HepG2 (cell line): ENCODE data around the gene CASR. TPM values are rescaled to one million over a fixed set of nuclear protein-coding genes. Genes with fewer than 3 reads are reported as not detected.

Experiments
- ATAC-seq: fragments of 200-7000 bp; cut with Tn5 transposase; 3 replicates; pipeline ENCODE4 v1.9.1; 2020; ENCODE audit warnings: mild to moderate bottlenecking, moderate library complexity
- BruUV-seq: library from RNA; stranded (reverse); fragments of 400-500 nt; replicated peaks from 2 replicates; lab custom pipeline; 2021; lab: Mats Ljungman, UMichigan
- CTCF ChIA-PET: fragments of 300-600 bp; formaldehyde crosslinking; extraction: SDS; loops from one replicate; lab custom pipeline; 2021; ENCODE audit warnings: low total read pairs, inconsistent platforms, low intra/inter-chr PET ratio; lab: Yijun Ruan, JAX
- POLR2A ChIA-PET: fragments of 350-600 bp; sonication (Branson Sonifier 250); formaldehyde crosslinking; loops from one replicate; lab custom pipeline; 2020; ENCODE audit warnings: antibody characterized with exemption, inconsistent platforms; lab: Yijun Ruan, JAX
- DNase-seq: peaks from one replicate; pipeline ENCODE4 v3.0.0-alpha.2; 2015; ENCODE audit warnings: low spot score
- FAIRE-seq: peaks from 3 replicates; lab custom pipeline; 2011; peaks lifted over from hg19 to GRCh38; lab: Jason Lieb, UNC
- H2AFZ ChIP-seq: one replicate; pipeline ENCODE4 v1.6.1; 2011; ENCODE audit warnings: low read length, inconsistent platforms
- H3K27ac ChIP-seq: fragments of 300-600 bp; 3 replicates; pipeline ENCODE4 v1.8.0; 2011; ENCODE audit warnings: mixed run types, mild to moderate bottlenecking, mixed read lengths, low read length, inconsistent platforms; ENCODE audit not compliant: insufficient read depth; ENCODE audit errors: extremely low read length
- H3K27me3 ChIP-seq, 2 experiments: fragments of 200-600 bp in 1 of 2; 2 replicates in 1 of 2; 3 replicates in 1 of 2; pipeline versions ENCODE4 v1.6.0 to v1.8.0; 2011; ENCODE audit warnings: low read length in 2 of 2, mild to moderate bottlenecking in 2 of 2, moderate library complexity in 2 of 2, inconsistent platforms in 1 of 2; ENCODE audit not compliant: insufficient read depth in 2 of 2, control insufficient read depth in 1 of 2
- H3K36me3 ChIP-seq, 2 experiments: fragments of 200-600 bp in 1 of 2; replicated peaks in 1 of 2; 2 replicates in 1 of 2; 3 replicates in 1 of 2; pipeline versions ENCODE4 v1.5.1 to v1.8.0; 2011; ENCODE audit warnings: low read length in 2 of 2, inconsistent platforms in 1 of 2; ENCODE audit not compliant: insufficient read depth in 2 of 2, control insufficient read depth in 1 of 2
- H3K4me1 ChIP-seq: 2 replicates; pipeline ENCODE4 v1.5.1; 2012; ENCODE audit warnings: low read length, inconsistent platforms; ENCODE audit not compliant: insufficient read depth
- H3K4me2 ChIP-seq: 2 replicates; pipeline ENCODE4 v1.6.0; 2011; ENCODE audit warnings: low read depth, low read length, inconsistent platforms
- H3K4me3 ChIP-seq, 3 experiments: fragments of 200-600 bp in 1 of 3; sonication (generic), shearing (Covaris generic) in 1 of 3; replicated peaks in 1 of 3; 2 replicates each; pipeline ENCODE4 v1.5.1; 2011 to 2016; ENCODE audit warnings: low read length in 3 of 3, inconsistent platforms in 2 of 3, low read depth in 2 of 3, mild to moderate bottlenecking in 2 of 3, control low read depth in 1 of 3, mixed read lengths in 1 of 3; ENCODE audit not compliant: insufficient read depth in 1 of 3
- H3K79me2 ChIP-seq: one replicate; pipeline ENCODE4 v1.6.1; 2011; ENCODE audit warnings: low read length, inconsistent platforms; ENCODE audit not compliant: insufficient read depth
- H3K9ac ChIP-seq: 2 replicates; pipeline ENCODE4 v1.6.0; 2011; ENCODE audit warnings: mild to moderate bottlenecking, low read depth, low read length, inconsistent platforms; ENCODE audit not compliant: insufficient read depth
- H3K9me3 ChIP-seq: 2 replicates; pipeline ENCODE4 v1.5.1; 2012; ENCODE audit warnings: mild to moderate bottlenecking, low read length
- H4K20me1 ChIP-seq: 2 replicates; pipeline ENCODE4 v1.6.0; 2011; ENCODE audit warnings: inconsistent platforms, mild to moderate bottlenecking, low read length, moderate library complexity; ENCODE audit not compliant: insufficient read depth
- ATF1 ChIP-seq: IDR thresholded peaks from 2 replicates; pipeline ENCODE4 v1.6.1; 2016; ENCODE audit warnings: mild to moderate bottlenecking, control low read depth
- ELF1 ChIP-seq: sonication (generic); formaldehyde crosslinking; IDR thresholded peaks from 2 replicates; pipeline ENCODE4 v1.4.0; 2020; ENCODE audit warnings: missing genetic modification reagents
- ELF4 ChIP-seq: sonication (generic); formaldehyde crosslinking; IDR thresholded peaks from 2 replicates; pipeline ENCODE4 v1.5.0; 2020; ENCODE audit warnings: missing genetic modification reagents, mild to moderate bottlenecking, moderate library complexity, borderline replicate concordance
- ETV5 ChIP-seq: IDR thresholded peaks from 2 replicates; pipeline ENCODE4 v1.6.1; 2018; ENCODE audit warnings: missing biosample characterization, missing genetic modification reagents, inconsistent platforms, borderline replicate concordance
- KLF16 ChIP-seq, 2 experiments: sonication (generic) in 1 of 2; formaldehyde crosslinking in 1 of 2; IDR thresholded peaks; 2 replicates each; pipeline versions ENCODE4 v1.6.1 to v1.8.0; 2016 to 2023; ENCODE audit warnings: missing genetic modification reagents in 2 of 2, missing compliant biosample characterization in 1 of 2
- POLR2AphosphoS2 ChIP-seq: IDR thresholded peaks from 2 replicates; pipeline ENCODE4 v1.6.1; 2011; ENCODE audit warnings: low read depth, low read length, improper control_type of control experiment
- PRMT3 ChIP-seq: sonication (generic); formaldehyde crosslinking; IDR thresholded peaks from 2 replicates; pipeline ENCODE4 v1.8.1; 2022; ENCODE audit warnings: low read depth, mild to moderate bottlenecking, moderate library complexity, missing genetic modification reagents, borderline replicate concordance
- RFXAP ChIP-seq: sonication (generic); formaldehyde crosslinking; IDR thresholded peaks from 2 replicates; pipeline ENCODE4 v1.4.0; 2020; ENCODE audit warnings: missing genetic modification reagents, borderline replicate concordance
- SMARCE1 ChIP-seq: fragments of 450-650 bp; IDR thresholded peaks from 2 replicates; pipeline ENCODE4 v1.6.1; 2017; ENCODE audit warnings: borderline replicate concordance
- SPEN ChIP-seq: sonication (generic); formaldehyde crosslinking; IDR thresholded peaks from 2 replicates; pipeline ENCODE4 v1.5.1; 2020; ENCODE audit warnings: low read depth, mild to moderate bottlenecking, missing genetic modification reagents
- WIZ ChIP-seq: sonication (generic); formaldehyde crosslinking; IDR thresholded peaks from 2 replicates; pipeline ENCODE4 v1.5.1; 2020; ENCODE audit warnings: mild to moderate bottlenecking, missing genetic modification reagents
- ZBTB3 ChIP-seq: sonication (generic); formaldehyde crosslinking; IDR thresholded peaks from 2 replicates; pipeline ENCODE4 v1.4.0; 2020; ENCODE audit warnings: low read depth, mild to moderate bottlenecking, moderate library complexity, missing genetic modification reagents, borderline replicate concordance
- ZBTB42 ChIP-seq: sonication (generic); formaldehyde crosslinking; IDR thresholded peaks from 2 replicates; pipeline ENCODE4 v1.5.0; 2020; ENCODE audit warnings: mild to moderate bottlenecking, missing genetic modification reagents
- ZNF24 ChIP-seq: fragments of 450-650 bp; IDR thresholded peaks from 2 replicates; pipeline ENCODE4 v1.6.1; 2017; ENCODE audit warnings: antibody characterized with exemption, mild to moderate bottlenecking
- ZNF30 ChIP-seq: sonication (generic); formaldehyde crosslinking; IDR thresholded peaks from 2 replicates; pipeline ENCODE4 v1.5.0; 2020; ENCODE audit warnings: mild to moderate bottlenecking, missing genetic modification reagents
- WGBS: methylation state at CpG from one replicate; pipeline ENCODE4 v1.1.6; 2017; ENCODE audit warnings: low lambda C conversion rate; 5-methylcytosine and 5-hydroxymethylcytosine counted together
- in situ Hi-C: cut with HindIII; loops from 2 replicates; pipeline ENCODE4 v1.10.0; 2017; ENCODE audit warnings: low pct_unique_long_range_greater_than_20kb; ENCODE audit not compliant: extremely low pct_ligation_motif_present
- intact Hi-C: fragments of 100-400 bp; cut with micrococcal nuclease; formaldehyde crosslinking; loops from one replicate; pipeline ENCODE4 v1.10.0; 2022; ENCODE audit not compliant: unreplicated experiment
- polyA plus RNA-seq, 8 experiments: library from polyadenylated mRNA; depleted of rRNA in 3 of 8; stranded (reverse) in 7 of 8; unstranded in 1 of 8; fragments of >200 nt; fragmentation: Illumina TruSeq in 4 of 8; extraction: Trizol in 4 of 8; gene quantifications; 2 replicates each; pipeline versions ENCODE4 v1.2.1 to v1.2.3, GENCODE V29; 2011 to 2016; ENCODE audit warnings: low read depth in 4 of 8, missing spikeins in 1 of 8, mixed read lengths in 1 of 8; ENCODE audit not compliant: insufficient read depth in 1 of 8
- total RNA-seq, 5 experiments: library from RNA; depleted of rRNA; stranded (reverse); fragments of >200 nt; fragmentation: Illumina TruSeq; extraction: Trizol; gene quantifications; 2 replicates each; pipeline ENCODE4 v1.2.3, GENCODE V29; 2016; ENCODE audit warnings: low read depth in 1 of 5
- TF ChIP-seq, protein P1 (sequence below): sonication (generic); formaldehyde crosslinking; IDR thresholded peaks from 2 replicates; pipeline ENCODE4 v1.8.0; 2022; ENCODE audit warnings: mild to moderate bottlenecking, missing genetic modification reagents, moderate library complexity
- TF ChIP-seq, protein P2 (sequence below): sonication (generic); formaldehyde crosslinking; IDR thresholded peaks from 2 replicates; pipeline ENCODE4 v1.4.0; 2020; ENCODE audit warnings: missing genetic modification reagents

Gene CASR
- total and polyA plus RNA-seq, 2 of the 13 experiments (the other 11 are each of a cell fraction or from before 2014, with no cell fraction given): not detected

DNA sequence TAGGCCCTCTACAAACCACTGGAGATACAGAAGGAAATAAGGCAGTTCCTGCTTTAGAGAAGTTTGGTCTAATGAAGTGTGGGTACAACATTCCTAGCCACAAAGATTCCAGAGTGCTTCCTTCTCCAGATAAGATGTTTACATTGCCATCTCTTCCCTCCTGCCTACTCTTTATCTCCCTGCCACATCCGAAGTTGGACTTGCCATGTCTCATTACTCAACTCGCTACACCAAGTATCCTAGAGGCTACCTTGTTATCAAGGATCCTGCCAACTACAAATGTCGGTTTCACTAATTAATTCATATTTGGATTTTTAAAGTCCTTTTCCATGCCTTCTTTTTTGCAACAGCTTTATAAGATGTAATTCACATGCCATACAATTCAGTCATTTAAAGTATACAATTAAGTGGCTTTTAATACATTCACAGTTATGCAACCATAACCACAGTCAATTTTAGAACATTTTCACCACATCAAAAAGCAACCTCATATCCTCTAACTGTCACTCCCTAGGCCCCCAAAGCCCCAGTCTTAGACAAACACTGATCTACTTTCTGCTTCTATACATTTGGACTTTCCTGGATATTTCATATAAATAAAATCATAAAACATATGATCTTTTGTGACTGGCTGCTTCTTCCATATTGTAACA is 87.9 kb downstream of the CASR start:
- H3K4me2 ChIP-seq: no peak overlapping the region
- DNase-seq (no peak), ATAC-seq (no peak), FAIRE-seq (no peak)
- H2AFZ ChIP-seq: no peak overlapping the region
- BruUV-seq: no TSS peak
- no peaks in the 10 kb centered on the region for H3K79me2 ChIP-seq
- WGBS: 14% methylated on average over 3 of the region's 3 CpGs
- no peak overlapping the region for H3K9ac ChIP-seq
- ChIA-PET CTCF (no interaction called here), POLR2A (no interaction called here)
- no peaks in the 10 kb centered on the region for H3K4me1 ChIP-seq
- H3K27me3 ChIP-seq: no peaks in the 10 kb centered on the region; a peak in 1 of 5 replicates
- H3K27ac ChIP-seq: no peak overlapping the region
- no peaks in the 10 kb centered on the region for H3K36me3 ChIP-seq
- no peaks in the 10 kb centered on the region for H4K20me1 ChIP-seq
- in situ Hi-C loops (no loop called here), intact Hi-C loops (no loop called here)
- H3K4me3 ChIP-seq: no peak overlapping the region
- TF ChIP-seq KLF16 (CRISPR knock-in tag; IDR thresholded peaks at IDR 0.05): no peak
- TF ChIP-seq ZBTB42 (CRISPR knock-in tag): no peak
- no peak for TF ChIP-seq ATF1 (CRISPR knock-in tag)
- no peak for TF ChIP-seq PRMT3 (CRISPR knock-in tag)
- TF ChIP-seq ETV5: no peak
- no peak for TF ChIP-seq RFXAP
- no peak for TF ChIP-seq ZNF30
- H3K9me3 ChIP-seq: no peaks in the 10 kb centered on the region

DNA sequence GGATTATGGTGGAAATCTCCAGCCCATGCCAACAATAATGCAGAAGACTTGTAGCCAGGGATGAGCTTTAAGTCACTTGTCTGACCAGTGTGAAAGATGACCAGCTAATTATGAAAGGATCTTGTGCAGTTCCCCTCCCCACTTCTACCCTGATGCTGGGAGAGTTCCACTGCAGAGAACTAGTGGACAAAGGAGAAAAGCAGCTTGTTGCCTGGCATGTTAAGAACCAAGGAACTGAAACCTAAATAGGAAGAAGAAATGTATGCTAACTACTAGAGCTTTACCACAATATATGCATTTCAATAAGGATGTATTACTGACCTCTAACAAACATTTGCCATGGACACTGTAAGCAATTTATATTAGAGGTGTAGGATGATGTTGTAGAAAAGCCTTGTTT is 89.4 kb downstream of the CASR start:
- ATAC-seq (no peak), DNase-seq (no peak), FAIRE-seq (no peak)
- Histone ChIP-seq H3K79me2 (no peaks in the 10 kb centered on the region), H3K4me1 (no peaks in the 10 kb centered on the region), H3K27ac (no peak overlapping the region), H3K4me3 (no peak overlapping the region), H3K4me2 (no peak overlapping the region), H4K20me1 (no peaks in the 10 kb centered on the region), H3K36me3 (no peaks in the 10 kb centered on the region), H3K9ac (no peak overlapping the region), H3K9me3 (no peaks in the 10 kb centered on the region), H3K27me3 (no peaks in the 10 kb centered on the region), H2AFZ (no peak overlapping the region)
- BruUV-seq: no TSS peak
- in situ Hi-C loops (no loop called here), intact Hi-C loops (no loop called here)
- POLR2A ChIA-PET: no interaction called here
- CTCF ChIA-PET: no interaction called here
- TF ChIP-seq WIZ (no peak), ELF4 (no peak), ELF1 (no peak), ZBTB3 (CRISPR knock-in tag) (no peak), SPEN (CRISPR knock-in tag) (no peak), ZNF24 (no peak), SMARCE1 (no peak), POLR2AphosphoS2 (no peak)
- TF ChIP-seq, protein P1, sequence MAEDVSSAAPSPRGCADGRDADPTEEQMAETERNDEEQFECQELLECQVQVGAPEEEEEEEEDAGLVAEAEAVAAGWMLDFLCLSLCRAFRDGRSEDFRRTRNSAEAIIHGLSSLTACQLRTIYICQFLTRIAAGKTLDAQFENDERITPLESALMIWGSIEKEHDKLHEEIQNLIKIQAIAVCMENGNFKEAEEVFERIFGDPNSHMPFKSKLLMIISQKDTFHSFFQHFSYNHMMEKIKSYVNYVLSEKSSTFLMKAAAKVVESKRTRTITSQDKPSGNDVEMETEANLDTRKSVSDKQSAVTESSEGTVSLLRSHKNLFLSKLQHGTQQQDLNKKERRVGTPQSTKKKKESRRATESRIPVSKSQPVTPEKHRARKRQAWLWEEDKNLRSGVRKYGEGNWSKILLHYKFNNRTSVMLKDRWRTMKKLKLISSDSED (CRISPR knock-in tag): no peak
- TF ChIP-seq, protein P2, sequence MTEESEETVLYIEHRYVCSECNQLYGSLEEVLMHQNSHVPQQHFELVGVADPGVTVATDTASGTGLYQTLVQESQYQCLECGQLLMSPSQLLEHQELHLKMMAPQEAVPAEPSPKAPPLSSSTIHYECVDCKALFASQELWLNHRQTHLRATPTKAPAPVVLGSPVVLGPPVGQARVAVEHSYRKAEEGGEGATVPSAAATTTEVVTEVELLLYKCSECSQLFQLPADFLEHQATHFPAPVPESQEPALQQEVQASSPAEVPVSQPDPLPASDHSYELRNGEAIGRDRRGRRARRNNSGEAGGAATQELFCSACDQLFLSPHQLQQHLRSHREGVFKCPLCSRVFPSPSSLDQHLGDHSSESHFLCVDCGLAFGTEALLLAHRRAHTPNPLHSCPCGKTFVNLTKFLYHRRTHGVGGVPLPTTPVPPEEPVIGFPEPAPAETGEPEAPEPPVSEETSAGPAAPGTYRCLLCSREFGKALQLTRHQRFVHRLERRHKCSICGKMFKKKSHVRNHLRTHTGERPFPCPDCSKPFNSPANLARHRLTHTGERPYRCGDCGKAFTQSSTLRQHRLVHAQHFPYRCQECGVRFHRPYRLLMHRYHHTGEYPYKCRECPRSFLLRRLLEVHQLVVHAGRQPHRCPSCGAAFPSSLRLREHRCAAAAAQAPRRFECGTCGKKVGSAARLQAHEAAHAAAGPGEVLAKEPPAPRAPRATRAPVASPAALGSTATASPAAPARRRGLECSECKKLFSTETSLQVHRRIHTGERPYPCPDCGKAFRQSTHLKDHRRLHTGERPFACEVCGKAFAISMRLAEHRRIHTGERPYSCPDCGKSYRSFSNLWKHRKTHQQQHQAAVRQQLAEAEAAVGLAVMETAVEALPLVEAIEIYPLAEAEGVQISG (CRISPR knock-in tag): no peak
